ENCODE results near the gene GBF1.

DNA sequence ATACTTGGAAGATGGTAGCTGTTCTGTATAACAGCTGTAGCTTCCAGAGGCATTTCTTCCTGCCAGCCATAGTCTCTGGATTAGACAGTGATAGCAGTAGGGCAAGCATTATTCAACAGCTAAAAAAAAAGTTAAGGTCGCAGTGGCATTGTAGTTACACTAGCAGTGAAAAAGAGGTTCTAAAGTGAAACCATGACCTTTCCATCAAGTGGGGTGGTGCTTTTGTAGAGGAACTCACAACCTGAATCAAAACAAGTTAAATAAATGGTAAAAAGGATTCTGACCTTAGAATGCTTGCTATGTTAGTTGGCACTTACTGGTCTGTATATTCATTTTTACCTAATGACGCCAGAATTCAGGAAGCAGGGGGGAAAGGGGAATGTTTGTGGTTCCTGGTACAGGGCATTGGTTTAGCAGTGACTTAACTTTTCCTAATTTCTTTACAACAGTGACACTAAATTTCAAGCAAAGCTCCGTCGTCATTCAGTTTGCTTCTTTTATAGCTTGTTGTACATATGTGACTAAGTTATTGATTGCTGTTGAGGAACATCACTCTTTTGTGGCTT lies 55.0 kb downstream of the GBF1 start:
- TF ChIP-seq, protein P1, sequence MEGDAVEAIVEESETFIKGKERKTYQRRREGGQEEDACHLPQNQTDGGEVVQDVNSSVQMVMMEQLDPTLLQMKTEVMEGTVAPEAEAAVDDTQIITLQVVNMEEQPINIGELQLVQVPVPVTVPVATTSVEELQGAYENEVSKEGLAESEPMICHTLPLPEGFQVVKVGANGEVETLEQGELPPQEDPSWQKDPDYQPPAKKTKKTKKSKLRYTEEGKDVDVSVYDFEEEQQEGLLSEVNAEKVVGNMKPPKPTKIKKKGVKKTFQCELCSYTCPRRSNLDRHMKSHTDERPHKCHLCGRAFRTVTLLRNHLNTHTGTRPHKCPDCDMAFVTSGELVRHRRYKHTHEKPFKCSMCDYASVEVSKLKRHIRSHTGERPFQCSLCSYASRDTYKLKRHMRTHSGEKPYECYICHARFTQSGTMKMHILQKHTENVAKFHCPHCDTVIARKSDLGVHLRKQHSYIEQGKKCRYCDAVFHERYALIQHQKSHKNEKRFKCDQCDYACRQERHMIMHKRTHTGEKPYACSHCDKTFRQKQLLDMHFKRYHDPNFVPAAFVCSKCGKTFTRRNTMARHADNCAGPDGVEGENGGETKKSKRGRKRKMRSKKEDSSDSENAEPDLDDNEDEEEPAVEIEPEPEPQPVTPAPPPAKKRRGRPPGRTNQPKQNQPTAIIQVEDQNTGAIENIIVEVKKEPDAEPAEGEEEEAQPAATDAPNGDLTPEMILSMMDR (IDR thresholded peaks at IDR 0.05; ENCODE audit: borderline replicate concordance, extremely low read depth, low read length, poor library complexity, severe bottlenecking) = no peak
- TF ChIP-seq EZH2 (IDR thresholded peaks at IDR 0.05; ENCODE audit: borderline replicate concordance, low read depth, low read length, severe bottlenecking) = no peak
